Measurements from ENCODE around the gene ATP2B3. TPM values are rescaled to one million over a fixed set of nuclear protein-coding genes. Genes with fewer than 3 reads are reported as not detected.

Gene ATP2B3
- polyA plus RNA-seq, 1 donor from 2014 or later, result 5.3 TPM

GRCh38 chrX:153500676-153501280 lies 16.7 kb upstream of the ATP2B3 start:
- Histone ChIP-seq H3K27me3 (ENCODE audit: insufficient read depth, low read depth, low read length) (no peaks in the 10 kb centered on the region), H3K9me2 (ENCODE audit: insufficient read depth, low read length) (no peaks in the 10 kb centered on the region), H2AFZ (ENCODE audit: low read depth, low read length) (no peak overlapping the region), H3K36me3 (ENCODE audit: insufficient read depth, low read length) (no peaks in the 10 kb centered on the region), H4K20me1 (ENCODE audit: insufficient read depth) (no peaks in the 10 kb centered on the region), H3K9ac (ENCODE audit: low read length) (no peak overlapping the region), H3K27ac (ENCODE audit: low read length) (no peak overlapping the region), H3K4me3 (ENCODE audit: low read length) (no peak overlapping the region), H3K79me2 (replicated peaks; ENCODE audit: insufficient read depth, low read length) (no peaks in the 10 kb centered on the region), H3K9me3 (ENCODE audit: low read length) (no peaks in the 10 kb centered on the region), H3K4me2 (ENCODE audit: low read length) (no peak overlapping the region), H3F3A (ENCODE audit: insufficient read depth, low read length, poor library complexity, severe bottlenecking) (no peaks in the 10 kb centered on the region)
- TF ChIP-seq REST (IDR thresholded peaks at IDR 0.05; ENCODE audit: borderline replicate concordance), result no peak
- TF ChIP-seq MXI1 (conservative IDR thresholded peaks at IDR 0.05; ENCODE audit: poor library complexity, severe bottlenecking), result no peak
- TF ChIP-seq SMC3 (conservative IDR thresholded peaks at IDR 0.05; ENCODE audit: poor library complexity), result no peak
- TF ChIP-seq EZH2 (IDR thresholded peaks at IDR 0.05; ENCODE audit: borderline replicate concordance, insufficient read depth, low read length, poor library complexity, severe bottlenecking), result no peak
- TF ChIP-seq CTCF (IDR thresholded peaks at IDR 0.05; ENCODE audit: poor library complexity, severe bottlenecking), result no peak
- TF ChIP-seq POLR2AphosphoS5 (IDR thresholded peaks at IDR 0.05), result no peak
- no peak for TF ChIP-seq EP300 (conservative IDR thresholded peaks at IDR 0.05; ENCODE audit: poor library complexity, severe bottlenecking)
- TF ChIP-seq TAF1 (IDR thresholded peaks at IDR 0.05; ENCODE audit: low read depth), result no peak
- no peak for TF ChIP-seq RAD21 (conservative IDR thresholded peaks at IDR 0.05)

GRCh38 chrX:153501530-153501929 lies 15.9 kb upstream of the ATP2B3 start:
- no peaks in the 10 kb centered on the region for H4K20me1 ChIP-seq (ENCODE audit: insufficient read depth)
- no peaks in the 10 kb centered on the region for H3K27me3 ChIP-seq (ENCODE audit: insufficient read depth, low read depth, low read length)
- no peak overlapping the region for H3K27ac ChIP-seq (ENCODE audit: low read length)
- no peaks in the 10 kb centered on the region for H3K36me3 ChIP-seq (ENCODE audit: insufficient read depth, low read length)
- H3K4me2 ChIP-seq (ENCODE audit: low read length), result no peak overlapping the region
- H3F3A ChIP-seq (ENCODE audit: insufficient read depth, low read length, poor library complexity, severe bottlenecking), result no peaks in the 10 kb centered on the region
- no peak overlapping the region for H2AFZ ChIP-seq (ENCODE audit: low read depth, low read length)
- H3K9me2 ChIP-seq (ENCODE audit: insufficient read depth, low read length), result no peaks in the 10 kb centered on the region
- no peak overlapping the region for H3K4me3 ChIP-seq (ENCODE audit: low read length)
- no peaks in the 10 kb centered on the region for H3K9me3 ChIP-seq (ENCODE audit: low read length)
- TF ChIP-seq REST (IDR thresholded peaks at IDR 0.05; ENCODE audit: borderline replicate concordance) (no peak), RAD21 (conservative IDR thresholded peaks at IDR 0.05) (no peak), CTCF (IDR thresholded peaks at IDR 0.05; ENCODE audit: poor library complexity, severe bottlenecking) (no peak), EZH2 (IDR thresholded peaks at IDR 0.05; ENCODE audit: borderline replicate concordance, insufficient read depth, low read length, poor library complexity, severe bottlenecking) (no peak), POLR2AphosphoS5 (IDR thresholded peaks at IDR 0.05) (no peak), TAF1 (IDR thresholded peaks at IDR 0.05; ENCODE audit: low read depth) (no peak), MXI1 (conservative IDR thresholded peaks at IDR 0.05; ENCODE audit: poor library complexity, severe bottlenecking) (no peak), EP300 (conservative IDR thresholded peaks at IDR 0.05; ENCODE audit: poor library complexity, severe bottlenecking) (no peak), SMC3 (conservative IDR thresholded peaks at IDR 0.05; ENCODE audit: poor library complexity) (no peak)
- H3K9ac ChIP-seq (ENCODE audit: low read length), result no peak overlapping the region
- no peaks in the 10 kb centered on the region for H3K79me2 ChIP-seq (replicated peaks; ENCODE audit: insufficient read depth, low read length)

Measured in neural cell (in vitro differentiated cells).